ENCODE data around the gene TRIM46.

DNA sequence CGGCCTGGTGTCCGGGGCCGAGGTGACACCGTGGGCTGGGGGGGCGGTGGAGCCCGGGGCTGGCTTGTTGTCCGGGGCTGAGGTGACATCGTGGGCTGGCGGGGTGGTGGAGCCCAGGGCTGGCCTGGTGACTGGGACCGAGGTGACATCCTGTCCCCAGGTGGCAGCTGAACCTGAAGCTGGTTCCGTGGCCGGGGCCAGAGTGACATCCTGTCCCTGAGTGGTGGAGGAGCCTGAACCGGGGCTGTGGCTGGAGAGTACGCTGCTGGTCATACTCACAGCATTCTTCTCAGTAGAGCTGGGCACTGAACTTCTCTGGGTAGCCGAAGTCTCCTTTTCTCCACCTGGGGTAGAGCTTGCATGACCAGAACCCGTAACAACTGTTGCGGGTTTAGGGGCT is 18.3 kb downstream of the TRIM46 start:
- TF ChIP-seq POLR2A (IDR thresholded peaks at IDR 0.05; ENCODE audit: extremely low read depth, insufficient read length) = no peak
- TF ChIP-seq, protein P1, sequence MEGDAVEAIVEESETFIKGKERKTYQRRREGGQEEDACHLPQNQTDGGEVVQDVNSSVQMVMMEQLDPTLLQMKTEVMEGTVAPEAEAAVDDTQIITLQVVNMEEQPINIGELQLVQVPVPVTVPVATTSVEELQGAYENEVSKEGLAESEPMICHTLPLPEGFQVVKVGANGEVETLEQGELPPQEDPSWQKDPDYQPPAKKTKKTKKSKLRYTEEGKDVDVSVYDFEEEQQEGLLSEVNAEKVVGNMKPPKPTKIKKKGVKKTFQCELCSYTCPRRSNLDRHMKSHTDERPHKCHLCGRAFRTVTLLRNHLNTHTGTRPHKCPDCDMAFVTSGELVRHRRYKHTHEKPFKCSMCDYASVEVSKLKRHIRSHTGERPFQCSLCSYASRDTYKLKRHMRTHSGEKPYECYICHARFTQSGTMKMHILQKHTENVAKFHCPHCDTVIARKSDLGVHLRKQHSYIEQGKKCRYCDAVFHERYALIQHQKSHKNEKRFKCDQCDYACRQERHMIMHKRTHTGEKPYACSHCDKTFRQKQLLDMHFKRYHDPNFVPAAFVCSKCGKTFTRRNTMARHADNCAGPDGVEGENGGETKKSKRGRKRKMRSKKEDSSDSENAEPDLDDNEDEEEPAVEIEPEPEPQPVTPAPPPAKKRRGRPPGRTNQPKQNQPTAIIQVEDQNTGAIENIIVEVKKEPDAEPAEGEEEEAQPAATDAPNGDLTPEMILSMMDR (IDR thresholded peaks at IDR 0.05; ENCODE audit: low read depth, low read length) = no peak
- TF ChIP-seq, protein P2, sequence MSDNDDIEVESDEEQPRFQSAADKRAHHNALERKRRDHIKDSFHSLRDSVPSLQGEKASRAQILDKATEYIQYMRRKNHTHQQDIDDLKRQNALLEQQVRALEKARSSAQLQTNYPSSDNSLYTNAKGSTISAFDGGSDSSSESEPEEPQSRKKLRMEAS (IDR thresholded peaks at IDR 0.05; ENCODE audit: low read depth, low read length) = no peak
- no peak for TF ChIP-seq MYC (IDR thresholded peaks at IDR 0.05; ENCODE audit: low read depth, low read length)

Measured in NB4 (cell line).